Right atrium auricular region (tissue), 2 donors: ENCODE data around the gene CDH24. TPM values are rescaled to one million over a fixed set of nuclear protein-coding genes. Genes with fewer than 3 reads are reported as not detected.

ENCODE experiments used
- DNase-seq: peaks from one replicate; pipeline ENCODE4 v3.0.0-alpha.2; 2019; ENCODE audit warnings: low spot score
- H3K27ac ChIP-seq, 2 donors: fragments of 200-600 bp; sonication (generic); 1 replicate in 1 of 2; 2 replicates in 1 of 2; pipeline ENCODE4 v1.5.1; 2016 to 2019
- H3K27me3 ChIP-seq, 2 donors: fragments of 200-600 bp; sonication (generic); one replicate each; pipeline versions ENCODE4 v1.5.1 to v1.6.0; 2017 to 2019
- H3K36me3 ChIP-seq: fragments of 200-600 bp; sonication (generic); one replicate; pipeline ENCODE4 v1.5.1; 2016
- H3K4me1 ChIP-seq, 2 donors: fragments of 200-600 bp; sonication (generic); one replicate each; pipeline versions ENCODE4 v1.5.1 to v1.6.0; 2017 to 2019
- H3K4me3 ChIP-seq, 2 donors: fragments of 200-600 bp; sonication (generic); 1 replicate in 1 of 2; 2 replicates in 1 of 2; pipeline ENCODE4 v1.5.1; 2017 to 2019; ENCODE audit warnings: mild to moderate bottlenecking in 1 of 2, moderate library complexity in 1 of 2
- H3K9me3 ChIP-seq, 2 donors: fragments of 200-600 bp; sonication (generic); one replicate each; pipeline ENCODE4 v1.5.1; 2019
- CTCF ChIP-seq, 2 donors: fragments of 200-600 bp; sonication (generic); IDR thresholded peaks; one replicate each; pipeline ENCODE4 v1.5.1; 2019; ENCODE audit warnings: antibody characterized with exemption in 2 of 2
- total RNA-seq, 2 donors: library from RNA; depleted of rRNA; stranded (reverse); fragments of >200 nt; gene quantifications; one replicate each; pipeline ENCODE4 v1.1.0, GENCODE V29; 2016

The CDH24 gene
- total RNA-seq, 2 donors from 2014 or later: 1.3 to 1.4 TPM

- DNase-seq: no peak
- Histone ChIP-seq H3K36me3 (peaks cover under 1% of the 10 kb centered on the region), H3K27ac (no peak overlapping the region), H3K27me3 (no peaks in the 10 kb centered on the region), H3K9me3 (no peaks in the 10 kb centered on the region), H3K4me3 (no peak overlapping the region), H3K4me1 (peaks cover 0 to 13% of the 10 kb centered on the region in 2 donors)
- no peak for TF ChIP-seq CTCF (IDR thresholded peaks at IDR 0.05)
Observed at GRCh38 chr14:23103581-23103980, 46.3 kb upstream of the CDH24 start.

GRCh38 chr14:23102801-23103200, 45.5 kb upstream of the CDH24 start:
- no peak overlapping the region for H3K4me3 ChIP-seq
- H3K36me3 ChIP-seq: peaks cover 8% of the 10 kb centered on the region
- no peak for TF ChIP-seq CTCF (IDR thresholded peaks at IDR 0.05)
- DNase-seq: peak; percentile 55
- H3K4me1 ChIP-seq: peaks cover 0 to 13% of the 10 kb centered on the region in 2 donors
- no peak overlapping the region for H3K27ac ChIP-seq
- no peaks in the 10 kb centered on the region for H3K9me3 ChIP-seq
- no peaks in the 10 kb centered on the region for H3K27me3 ChIP-seq

GRCh38 chr14:23101986-23102625, 44.8 kb upstream of the CDH24 start:
- no peak for TF ChIP-seq CTCF (IDR thresholded peaks at IDR 0.05)
- H3K27ac ChIP-seq: no peak overlapping the region
- peaks cover 10% of the 10 kb centered on the region for H3K36me3 ChIP-seq
- H3K9me3 ChIP-seq: no peaks in the 10 kb centered on the region
- peaks cover 0 to 20% of the 10 kb centered on the region in 2 donors for H3K4me1 ChIP-seq
- H3K27me3 ChIP-seq: no peaks in the 10 kb centered on the region
- DNase-seq: no peak
- H3K4me3 ChIP-seq: no peak overlapping the region

- H3K9me3 ChIP-seq: no peaks in the 10 kb centered on the region
- TF ChIP-seq CTCF (IDR thresholded peaks at IDR 0.05): no peak
- no peak overlapping the region for H3K27ac ChIP-seq
- peaks cover 10% of the 10 kb centered on the region for H3K36me3 ChIP-seq
- no peak for DNase-seq
- no peak overlapping the region for H3K4me3 ChIP-seq
- peaks cover 0 to 27% of the 10 kb centered on the region in 2 donors for H3K4me1 ChIP-seq
- no peaks in the 10 kb centered on the region for H3K27me3 ChIP-seq
Observed at GRCh38 chr14:23101213-23101970, 44.1 kb upstream of the CDH24 start.

GRCh38 chr14:23099212-23099861, 42.0 kb upstream of the CDH24 start:
- Histone ChIP-seq H3K9me3 (no peaks in the 10 kb centered on the region), H3K4me3 (no peak overlapping the region), H3K27ac (no peak overlapping the region), H3K4me1 (peaks cover 0 to 31% of the 10 kb centered on the region in 2 donors), H3K27me3 (no peaks in the 10 kb centered on the region), H3K36me3 (peaks cover 10% of the 10 kb centered on the region)
- no peak for TF ChIP-seq CTCF (IDR thresholded peaks at IDR 0.05)
- DNase-seq: no peak
